Sigmoid colon (tissue), 4 donors: ENCODE measurements around the gene ISCU.

Source experiments
- CTCF ChIP-seq, 4 experiments: fragments of 450-650 bp in 3 of 4; fragments of 200-600 bp in 1 of 4; IDR thresholded peaks; one replicate each; pipeline ENCODE4 v1.5.1; 2016 to 2019; ENCODE audit warnings: antibody characterized with exemption in 4 of 4, mild to moderate bottlenecking in 3 of 4, moderate library complexity in 2 of 4
- EP300 ChIP-seq, 4 donors: sonication (generic); formaldehyde crosslinking; IDR thresholded peaks; one replicate each; pipeline ENCODE4 v1.6.1; 2017; ENCODE audit warnings: antibody characterized with exemption in 4 of 4
- POLR2A ChIP-seq, 2 donors: fragments of 450-650 bp; IDR thresholded peaks; one replicate each; pipeline ENCODE4 v1.6.1; 2016; ENCODE audit warnings: antibody characterized with exemption in 2 of 2, mild to moderate bottlenecking in 2 of 2, moderate library complexity in 2 of 2
- POLR2AphosphoS5 ChIP-seq, 4 donors: sonication (generic); formaldehyde crosslinking; IDR thresholded peaks; one replicate each; pipeline ENCODE4 v1.6.1; 2017; ENCODE audit warnings: antibody characterized with exemption in 4 of 4

DNA sequence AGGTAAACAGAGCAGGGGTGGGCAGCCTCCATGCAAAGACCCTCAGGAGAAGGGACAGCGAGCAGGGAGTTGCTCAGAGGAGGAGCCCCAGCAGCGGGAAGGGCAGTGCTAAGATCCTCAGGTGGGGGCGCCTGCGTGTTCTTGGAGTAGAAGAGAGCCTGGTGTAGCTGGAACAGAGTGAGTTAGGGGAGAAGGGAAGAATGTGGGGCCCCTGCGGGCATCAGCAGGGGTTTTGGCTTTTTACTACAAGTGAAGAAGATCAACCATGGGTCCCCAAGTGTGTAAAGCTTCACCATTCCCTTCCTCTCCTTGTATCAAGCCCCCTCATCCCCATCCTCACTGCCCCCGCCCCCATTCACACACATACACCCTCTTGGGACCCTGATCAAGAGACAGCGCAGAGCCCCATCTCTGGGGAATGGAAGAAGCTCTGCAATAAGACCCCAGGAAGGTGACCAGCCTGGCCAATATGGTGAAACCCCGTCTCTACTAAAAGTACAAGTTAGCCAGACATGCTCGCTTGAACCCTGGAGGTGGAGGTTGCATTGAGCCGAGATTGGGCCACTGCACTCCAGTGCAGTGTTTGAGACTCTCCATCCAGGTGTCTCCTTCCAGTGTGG lies 45.7 kb downstream of the ISCU start:
- no peak for TF ChIP-seq CTCF (IDR thresholded peaks at IDR 0.05)
- no peak for TF ChIP-seq POLR2A (IDR thresholded peaks at IDR 0.05)
- TF ChIP-seq EP300 (IDR thresholded peaks at IDR 0.05), result no peak
- no peak for TF ChIP-seq POLR2AphosphoS5 (IDR thresholded peaks at IDR 0.05)
